Heart left ventricle (tissue), 13 donors: ENCODE results near the gene ATP2B1.
"Not testable (repeated sequence)": the region's sequence is repeated elsewhere in the genome, so short reads cannot be mapped to it uniquely, and the experiment has no call there.

ENCODE experiments used
- CTCF ChIP-seq, 12 donors: fragments of 200-600 bp; sonication (generic) in 4 of 12; IDR thresholded peaks; one replicate each; pipeline versions ENCODE4 v1.5.0 to v1.8.0; 2018 to 2022; ENCODE audit warnings: antibody characterized with exemption in 12 of 12, mild to moderate bottlenecking in 5 of 12
- POLR2A ChIP-seq, 2 donors: fragments of 450-650 bp; IDR thresholded peaks; one replicate each; pipeline ENCODE4 v1.6.1; 2017; ENCODE audit warnings: antibody characterized with exemption in 2 of 2, mild to moderate bottlenecking in 2 of 2, moderate library complexity in 2 of 2
- donor health status: ischemic (EF 13 %, LVEDD 7.1; RV severe dilation, severe dysfunction).
- donor health status: DM: no; HTN: yes; CAD: no.
- donor health status: DM: no; HTN: no; CAD: no.
- donor health status: ischemic (EF 25% LVEDD 6.9; RV normal size, moderate dysfunction).
- donor health status: ischemic (EF 25% LVEDD 5.7; RV mildly dilated, moderate dysfunction).
- donor health status: ischemic (EF 35%, LVEDD 5.7; RV mildly dilated, moderate dysfunction).
- donor health status: nonischemic (EF 11% LVEDD 7.7; RV severe dilation, severe dysfunction).
- donor health status: DM: yes; HTN: yes; CAD: no.
- donor health status: PGD.
- donor health status: ischemic (EF 29% LVEDD 5.4; RV normal size, mild dysfunction).
- donor health status: nonischemic (EF 23%, LVEDD 6.1; RV moderate dilation, normal function).

GRCh38 chr12:89697728-89698127 is 10.9 kb downstream of the ATP2B1 start:
- TF ChIP-seq CTCF, POLR2A (IDR thresholded peaks at IDR 0.05): not testable (repeated sequence)
